K562 treated with DMSO at 1 percent for 48 hours (cell line): Measurements from ENCODE around the gene PLA1A. TPM values are rescaled to one million over a fixed set of nuclear protein-coding genes. Genes with fewer than 3 reads are reported as not detected.

Source experiments
- total RNA-seq: library from RNA; unstranded; fragments of 300-600 nt; gene quantifications from 2 replicates; pipeline ENCODE4 v1.2.3, GENCODE V29; 2022; ENCODE audit warnings: low replicate concordance; ENCODE audit errors: extremely low read depth

PLA1A gene, protein sequence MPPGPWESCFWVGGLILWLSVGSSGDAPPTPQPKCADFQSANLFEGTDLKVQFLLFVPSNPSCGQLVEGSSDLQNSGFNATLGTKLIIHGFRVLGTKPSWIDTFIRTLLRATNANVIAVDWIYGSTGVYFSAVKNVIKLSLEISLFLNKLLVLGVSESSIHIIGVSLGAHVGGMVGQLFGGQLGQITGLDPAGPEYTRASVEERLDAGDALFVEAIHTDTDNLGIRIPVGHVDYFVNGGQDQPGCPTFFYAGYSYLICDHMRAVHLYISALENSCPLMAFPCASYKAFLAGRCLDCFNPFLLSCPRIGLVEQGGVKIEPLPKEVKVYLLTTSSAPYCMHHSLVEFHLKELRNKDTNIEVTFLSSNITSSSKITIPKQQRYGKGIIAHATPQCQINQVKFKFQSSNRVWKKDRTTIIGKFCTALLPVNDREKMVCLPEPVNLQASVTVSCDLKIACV
- total RNA-seq = not detected in 2 replicates

DNA sequence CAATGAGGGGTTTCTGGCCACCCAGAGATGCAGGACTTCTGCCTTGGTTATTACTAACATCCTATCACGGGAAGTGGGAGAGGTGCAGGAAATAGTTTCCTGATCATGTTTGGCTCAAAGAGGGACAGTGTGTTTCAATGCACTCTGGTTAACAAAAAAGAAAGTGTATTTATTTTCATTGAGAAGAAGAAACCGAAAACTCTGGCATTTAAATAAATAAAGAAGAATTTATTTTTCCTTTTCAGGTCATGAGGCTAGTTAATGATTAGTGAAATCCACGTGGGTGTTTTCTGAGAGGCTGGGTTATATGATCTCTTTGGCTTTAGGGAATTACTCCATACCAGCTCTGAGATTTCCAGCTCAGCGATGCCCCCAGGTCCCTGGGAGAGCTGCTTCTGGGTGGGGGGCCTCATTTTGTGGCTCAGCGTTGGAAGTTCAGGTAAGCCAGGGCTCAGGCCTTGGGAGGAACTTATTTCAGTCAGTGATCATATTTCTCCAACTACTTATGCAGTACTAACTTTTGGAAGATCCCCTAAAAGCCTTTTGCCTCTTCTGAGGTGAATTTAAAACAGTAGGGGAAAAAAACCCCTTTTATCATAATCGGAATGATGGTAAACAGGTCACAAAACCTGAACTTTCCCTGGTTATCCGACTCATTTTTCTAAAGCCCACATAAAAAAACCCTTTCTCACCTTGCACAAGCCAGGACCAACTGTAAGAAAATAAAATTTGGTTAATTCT, at the start of gene PLA1A:
Gene PLA1A (plus strand): TSS at position 338 of the 741 bp plus-strand sequence. CDS start 29 bp downstream, at position 367.

DNA sequence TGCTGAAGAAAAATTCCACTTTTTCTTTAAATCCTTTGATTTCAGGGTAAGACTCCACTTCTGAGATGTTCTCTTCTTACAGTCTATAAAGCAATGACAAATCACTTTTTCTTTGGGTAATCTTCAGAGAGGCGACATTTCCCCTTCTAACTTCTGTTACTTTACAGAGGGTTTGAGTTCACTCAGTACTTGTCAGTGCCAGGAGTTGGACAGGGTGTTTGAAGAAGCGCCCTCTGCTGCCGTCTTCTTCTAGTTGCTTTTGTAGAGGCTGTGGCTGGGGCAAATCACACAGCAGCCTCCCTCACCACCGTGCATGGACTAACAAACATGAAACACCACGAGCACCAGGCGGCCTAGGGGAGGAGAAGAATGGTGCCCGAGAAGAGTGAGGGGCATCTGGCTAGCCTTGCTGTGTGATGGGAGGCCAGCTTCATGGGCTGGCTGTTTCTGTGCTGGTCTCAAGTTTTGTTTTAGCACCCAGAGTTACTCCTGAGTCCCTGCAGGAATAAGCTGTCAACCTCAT, 38.2 kb upstream of the PLA1A start, which contains the start of gene CD80:
Gene CD80 (minus strand): TSS at position 174 of the 523 bp plus-strand sequence. CDS start 1,886 bp downstream, outside the sequence.

GRCh38 chr3:119579366-119580066, 18.2 kb upstream of the PLA1A start, which contains the start of gene ADPRH:
Gene ADPRH (plus strand): TSS chr3:119579492. CDS start chr3:119582170, 2,678 bp downstream.

GRCh38 chr3:119660474-119661440, 63.1 kb downstream of the PLA1A start, which contains the start of gene POPDC2:
Gene POPDC2 (minus strand): TSS chr3:119660589. CDS start chr3:119660423, 166 bp downstream.

GRCh38 chr3:119676771-119677640, 79.3 kb downstream of the PLA1A start, which contains the start of gene COX17:
Gene COX17 (minus strand): TSS chr3:119677406. CDS start chr3:119677310, 96 bp downstream.

Other genes with a start within 250 kb of the PLA1A start
- gene TMEM39A, start 134.3 kb upstream of the PLA1A start, total RNA-seq = not detected in 2 replicates
- not detected in 2 replicates for gene POGLUT1, start 128.9 kb upstream of the PLA1A start, total RNA-seq
- gene TIMMDC1, start 99.3 kb upstream of the PLA1A start, total RNA-seq = not detected in 2 replicates
- gene CD80, start 38.3 kb upstream of the PLA1A start, total RNA-seq = not detected in 2 replicates
- not detected in 2 replicates for gene ADPRH, start 18.4 kb upstream of the PLA1A start, total RNA-seq
- gene POPDC2, start 62.7 kb downstream of the PLA1A start, total RNA-seq = not detected in 2 replicates
- gene COX17, start 79.5 kb downstream of the PLA1A start, total RNA-seq = not detected in 2 replicates
- gene CFAP91, start 105.1 kb downstream of the PLA1A start, total RNA-seq = not detected in 2 replicates
- gene NR1I2, start 184.2 kb downstream of the PLA1A start, total RNA-seq = not detected in 2 replicates